OCI-M1 (cell line): Measurements from ENCODE around the gene LRMDA.

Source experiments
- DNase-seq: peaks from one replicate; lab custom pipeline; 2025; lab: John Stamatoyannopoulos, UW

The LRMDA gene

DNA sequence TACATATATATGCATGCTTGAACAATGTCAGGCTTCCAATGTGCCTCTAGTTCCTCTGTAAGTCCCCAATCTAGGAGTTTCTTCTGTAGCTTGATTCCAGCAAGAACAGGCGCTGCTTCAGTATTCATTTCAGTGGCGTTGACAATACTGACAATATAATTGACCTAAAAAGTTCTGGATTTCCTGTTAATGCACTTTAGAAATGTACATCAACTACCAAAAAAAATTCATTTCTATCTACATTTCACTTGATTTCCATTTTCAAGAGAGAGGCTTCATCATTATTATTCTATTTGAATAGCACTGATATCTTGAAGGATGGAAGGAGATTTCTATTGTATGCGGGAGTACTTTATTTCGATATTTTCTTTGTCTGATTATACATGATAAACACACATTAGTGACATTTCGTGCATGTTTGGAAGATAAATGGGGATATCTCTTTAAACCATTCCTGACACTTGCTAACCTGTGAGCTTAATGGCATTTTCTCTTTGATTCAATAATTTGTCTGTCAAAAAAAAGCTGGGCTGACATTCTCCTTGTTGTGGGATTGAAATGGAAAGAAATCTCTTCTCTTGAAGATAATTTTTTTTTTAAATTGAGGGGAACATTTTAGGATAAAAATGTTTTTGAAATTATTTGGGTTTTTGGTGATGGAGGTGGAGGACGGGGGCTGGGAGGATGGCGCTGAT lies 568.2 kb downstream of the LRMDA start:
- DNase-seq, result no peak

DNA sequence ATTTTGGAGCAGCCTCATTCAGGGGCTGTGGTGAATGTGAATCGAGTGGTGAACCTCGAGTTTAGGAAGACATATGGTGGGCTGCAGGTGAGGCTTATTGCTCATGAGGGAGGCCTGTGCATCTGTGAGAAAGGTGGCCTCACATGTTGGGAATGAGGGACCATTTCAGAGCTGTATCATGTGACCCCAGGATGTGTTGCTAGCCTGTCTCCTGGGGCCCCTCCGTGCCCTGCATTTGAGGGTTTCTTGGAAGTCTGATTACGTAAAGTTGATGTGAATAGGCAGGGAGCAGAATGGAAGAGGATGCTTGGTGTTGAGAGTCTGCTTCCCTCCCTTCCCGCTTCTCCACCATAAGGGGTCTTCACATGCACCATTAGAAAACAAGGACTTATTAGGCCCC lies 569.1 kb downstream of the LRMDA start:
- DNase-seq, result no peak

DNA sequence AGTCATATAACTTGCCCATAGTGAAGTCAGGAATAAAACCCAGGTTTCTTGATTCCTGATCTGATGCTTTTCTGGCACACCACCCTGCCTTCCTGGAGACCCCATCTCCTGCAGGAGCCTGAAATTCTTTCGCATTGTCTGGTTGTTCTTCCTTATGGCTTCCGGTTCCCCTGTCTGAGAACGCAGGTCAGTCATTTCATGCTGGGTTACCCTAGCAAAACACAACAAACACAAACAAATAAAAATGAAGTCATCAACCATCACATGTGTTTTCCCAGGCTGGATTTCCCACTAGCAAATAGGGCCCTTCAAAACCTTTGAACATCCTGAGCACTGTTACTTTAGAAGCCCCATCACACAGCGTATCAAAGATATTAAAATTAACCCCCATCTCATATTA lies 569.6 kb downstream of the LRMDA start:
- DNase-seq, result no peak

DNA sequence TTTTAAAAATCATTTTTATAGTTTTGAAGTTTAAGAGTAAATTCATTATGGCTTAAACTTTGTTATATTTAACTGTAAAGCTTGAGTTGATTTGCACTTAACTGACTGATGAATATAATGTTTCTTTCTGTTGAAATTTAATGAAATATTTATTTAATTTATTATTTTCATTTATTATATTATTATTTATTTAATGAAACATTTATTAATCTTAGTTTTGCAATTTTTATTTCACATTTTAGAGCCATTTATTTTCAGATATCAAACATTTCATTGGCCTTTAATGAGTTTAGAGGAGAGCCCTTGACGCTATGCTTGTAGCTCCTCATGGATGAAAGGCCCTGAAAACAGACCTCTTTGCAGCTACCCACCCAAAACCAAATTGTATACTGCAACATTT lies 570.0 kb downstream of the LRMDA start:
- no peak for DNase-seq

DNA sequence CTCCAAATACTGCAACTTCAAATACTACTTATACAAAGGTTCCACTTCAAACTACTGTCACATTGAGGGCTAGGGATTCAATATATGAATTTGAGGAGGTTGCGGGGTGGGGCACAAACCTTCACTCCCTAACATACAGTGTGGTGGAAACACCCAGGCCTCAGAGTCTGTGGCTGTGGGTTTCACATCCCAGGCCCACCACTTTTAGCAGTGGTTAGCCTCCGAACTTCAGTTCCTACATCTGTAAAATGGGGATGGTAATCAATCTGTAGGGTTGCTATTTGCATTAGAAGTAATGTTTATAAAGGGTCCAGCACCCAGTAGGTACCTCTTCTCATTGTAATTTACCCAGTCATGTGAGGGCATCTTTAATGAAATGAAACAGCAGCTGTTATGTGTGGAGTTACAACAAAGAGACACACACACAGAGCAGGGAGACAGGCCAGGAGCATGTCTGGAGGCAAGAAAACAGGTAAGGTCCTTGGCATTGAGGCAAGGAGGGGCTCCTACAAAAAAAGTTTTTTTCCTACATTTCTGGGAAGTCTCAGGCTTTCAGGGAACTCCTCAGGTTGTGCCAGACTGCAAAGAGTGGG lies 570.9 kb downstream of the LRMDA start:
- DNase-seq, result no peak

DNA sequence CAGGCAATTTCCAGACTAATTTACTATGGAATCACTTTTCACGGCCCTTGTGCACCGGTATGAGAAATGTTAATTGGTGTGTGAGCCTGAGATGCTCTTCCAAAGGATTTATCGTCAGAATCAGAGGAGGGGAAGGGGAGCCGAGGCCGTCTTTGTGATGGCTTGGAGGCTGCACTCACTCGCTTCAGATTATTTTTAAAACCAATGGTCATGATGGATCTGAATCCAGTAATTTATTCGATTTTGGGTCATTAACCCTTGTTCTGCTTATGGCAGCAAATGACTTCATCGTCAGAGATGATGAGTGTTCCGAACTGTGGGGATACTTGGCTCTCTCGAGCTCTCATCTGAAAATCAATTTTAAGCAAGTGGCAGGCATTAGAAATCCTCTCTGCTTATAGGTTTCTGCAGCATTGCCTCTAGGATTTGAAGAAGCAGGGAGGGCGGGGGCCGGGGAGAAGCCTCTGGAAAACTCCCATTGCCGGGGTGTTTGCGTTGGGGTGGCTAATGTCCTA lies 576.3 kb downstream of the LRMDA start:
- DNase-seq, result no peak

DNA sequence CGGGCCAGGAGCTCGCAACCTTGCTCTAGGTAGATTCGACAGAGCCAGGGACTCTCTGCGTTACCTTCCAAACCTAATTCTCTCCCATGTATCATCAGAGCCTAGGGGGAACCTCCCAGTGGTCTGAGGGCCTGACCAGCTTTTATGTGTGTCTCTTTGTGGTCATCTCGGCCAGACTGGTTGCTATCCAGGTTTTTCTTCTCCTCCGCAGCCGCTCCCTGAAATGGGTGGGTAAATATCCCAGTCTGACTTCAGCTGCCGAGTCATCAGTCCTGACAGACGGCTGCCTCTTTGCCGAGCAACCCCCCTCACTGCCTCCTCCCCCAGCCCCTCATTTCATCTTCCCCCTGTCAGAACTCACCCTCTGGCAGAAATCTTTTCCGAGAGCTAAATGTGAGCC lies 578.1 kb downstream of the LRMDA start:
- DNase-seq, result no peak

DNA sequence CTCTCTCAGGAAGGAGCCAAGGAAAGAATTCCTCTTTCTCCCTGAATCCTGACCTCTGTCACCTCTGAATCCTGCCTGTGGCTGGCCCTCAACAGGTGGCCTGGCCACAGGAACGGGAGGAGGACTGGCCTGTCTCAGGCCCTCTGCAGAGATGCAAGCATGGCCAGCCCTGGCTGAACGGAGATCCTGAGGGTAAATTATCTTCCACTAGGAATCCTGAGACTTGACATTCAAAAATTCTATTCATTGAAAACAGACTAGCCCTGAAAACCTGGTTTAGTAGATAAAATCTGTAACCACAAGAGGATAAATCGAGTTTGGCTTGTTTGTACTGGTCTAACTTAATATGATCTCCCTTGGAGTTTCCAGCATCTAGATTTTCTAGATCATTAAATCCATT lies 579.3 kb downstream of the LRMDA start:
- DNase-seq, result no peak

DNA sequence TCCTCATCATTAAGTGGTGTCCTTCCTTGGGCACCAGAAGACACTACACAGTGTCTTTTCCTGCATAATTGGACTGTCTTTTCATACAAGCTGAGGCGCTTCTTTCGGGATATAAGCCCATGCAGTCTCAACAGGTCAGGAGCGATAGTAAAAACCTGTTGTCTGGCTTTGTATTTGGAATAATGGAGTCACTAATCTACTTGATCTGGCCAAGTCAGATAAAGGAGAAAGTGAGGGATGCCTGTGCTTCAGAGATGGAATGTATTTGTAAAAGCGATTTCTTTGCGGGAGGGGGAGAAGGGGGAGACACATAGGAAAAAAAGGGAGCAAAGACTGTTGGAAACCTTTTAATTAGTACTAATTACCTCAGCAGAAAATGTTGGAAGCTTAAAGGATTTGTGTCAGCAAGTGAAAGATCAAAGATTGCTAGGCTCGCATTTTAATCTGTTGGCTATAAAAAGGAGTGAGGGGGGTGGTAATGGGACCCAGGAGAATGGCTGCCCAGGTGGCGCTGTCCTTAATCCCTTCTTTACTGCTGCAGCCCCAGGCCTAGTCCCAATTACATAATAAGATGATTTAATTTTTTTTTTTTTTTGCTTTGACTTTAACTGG lies 581.4 kb downstream of the LRMDA start:
- no peak for DNase-seq

DNA sequence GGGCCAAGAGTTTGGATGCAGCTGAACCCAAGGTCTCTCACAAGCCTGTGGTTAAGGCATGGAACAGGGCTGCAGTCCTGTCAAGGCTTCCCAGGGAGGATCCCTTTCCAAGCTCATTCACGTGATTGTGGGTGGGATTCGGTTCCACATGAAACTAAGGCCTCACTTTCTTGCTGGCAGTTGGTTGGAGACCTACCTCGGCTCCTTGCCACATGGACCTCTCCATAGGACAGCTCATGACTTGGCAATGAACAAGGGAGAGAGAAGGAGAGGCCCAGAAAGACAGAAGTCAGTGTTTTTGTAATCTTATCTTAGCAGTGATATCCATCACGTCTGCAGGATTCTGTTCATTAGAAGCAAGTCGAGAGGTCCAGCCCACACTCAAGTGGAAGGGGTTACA lies 583.8 kb downstream of the LRMDA start:
- no peak for DNase-seq

DNA sequence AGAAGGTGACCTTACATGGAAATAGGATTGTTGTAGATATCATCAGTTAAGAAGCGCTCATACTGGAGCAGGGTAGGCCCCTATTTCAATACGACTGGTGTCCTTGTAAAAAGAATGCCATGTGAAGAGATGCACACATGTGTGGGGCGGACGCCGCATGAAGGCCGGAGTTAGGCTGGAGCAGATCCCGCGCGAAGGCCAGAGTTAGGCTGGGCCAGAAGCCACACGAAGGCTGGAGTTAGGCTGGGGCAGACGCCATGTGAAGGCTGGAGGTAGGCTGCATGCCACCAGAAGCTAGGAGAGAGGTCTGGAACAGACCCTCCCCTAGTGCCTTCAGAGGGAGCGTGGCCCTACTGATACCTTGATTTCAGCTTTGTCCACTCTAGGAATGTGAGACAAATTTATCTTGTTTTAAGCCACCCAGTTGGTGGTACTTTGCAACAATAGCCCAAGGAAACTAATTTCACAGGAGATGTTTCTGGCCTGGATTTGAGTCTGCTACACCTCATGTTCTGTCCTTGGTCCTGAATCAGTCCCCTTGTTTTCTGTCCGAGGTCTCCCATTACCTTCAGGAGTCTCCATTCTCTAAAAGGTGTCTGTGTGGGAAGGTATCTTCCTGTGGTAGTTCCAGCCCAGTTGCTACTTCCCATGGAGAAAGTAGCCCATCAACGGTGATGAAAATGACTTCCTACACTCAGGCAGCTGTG lies 585.8 kb downstream of the LRMDA start:
- DNase-seq, result no peak

DNA sequence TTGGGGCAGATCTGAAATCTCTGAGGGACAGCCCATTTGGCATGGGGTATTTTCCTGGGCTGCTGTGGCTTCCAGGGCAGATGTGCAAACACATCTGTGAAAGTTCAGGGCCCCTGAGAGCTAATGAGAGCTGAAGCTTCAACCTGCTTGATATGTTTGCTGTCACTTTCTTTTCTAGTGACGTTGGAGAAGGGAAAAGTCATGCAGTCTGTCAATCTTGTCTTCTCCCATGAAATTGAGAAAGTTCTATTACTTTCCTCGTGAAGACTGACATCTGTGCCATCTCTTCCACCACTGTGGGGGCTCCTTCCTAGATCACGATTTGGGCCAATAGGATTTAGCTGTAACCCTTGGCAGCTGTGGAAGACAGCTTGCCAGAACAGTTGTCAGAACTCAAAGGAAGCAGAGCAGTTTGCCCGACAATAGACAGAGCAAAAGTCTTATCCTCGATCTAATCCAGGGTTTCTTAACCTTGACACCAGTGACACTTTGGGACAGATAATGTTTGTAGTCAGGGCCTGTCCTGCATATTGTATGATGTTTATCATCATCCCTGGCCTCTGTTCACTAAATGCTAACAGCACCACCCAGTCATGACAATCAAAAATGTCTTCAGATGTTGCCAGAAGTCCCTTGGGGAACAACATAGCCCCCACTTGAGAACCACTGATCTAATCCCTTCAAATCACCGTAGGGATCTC lies 586.5 kb downstream of the LRMDA start:
- DNase-seq, result no peak

DNA sequence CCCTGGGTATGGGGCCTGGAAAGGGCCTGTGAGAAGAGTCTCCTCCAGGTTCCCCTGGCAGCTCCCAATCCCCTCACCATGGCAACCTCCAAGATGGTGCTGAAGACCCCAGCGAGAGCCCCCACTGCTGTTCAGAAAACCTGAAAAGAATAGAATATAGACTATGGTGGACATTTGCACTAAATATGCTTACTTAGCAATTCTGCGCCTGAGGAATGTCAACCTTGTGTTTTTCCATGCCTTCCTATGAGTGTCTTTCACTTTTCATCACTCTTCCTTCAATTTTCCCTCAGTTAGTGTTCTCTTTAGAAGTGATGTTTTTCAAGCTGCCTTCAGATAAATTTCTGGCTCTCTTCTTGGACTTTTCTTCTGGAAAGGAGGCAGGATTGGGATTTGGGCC lies 589.2 kb downstream of the LRMDA start:
- DNase-seq, result no peak

DNA sequence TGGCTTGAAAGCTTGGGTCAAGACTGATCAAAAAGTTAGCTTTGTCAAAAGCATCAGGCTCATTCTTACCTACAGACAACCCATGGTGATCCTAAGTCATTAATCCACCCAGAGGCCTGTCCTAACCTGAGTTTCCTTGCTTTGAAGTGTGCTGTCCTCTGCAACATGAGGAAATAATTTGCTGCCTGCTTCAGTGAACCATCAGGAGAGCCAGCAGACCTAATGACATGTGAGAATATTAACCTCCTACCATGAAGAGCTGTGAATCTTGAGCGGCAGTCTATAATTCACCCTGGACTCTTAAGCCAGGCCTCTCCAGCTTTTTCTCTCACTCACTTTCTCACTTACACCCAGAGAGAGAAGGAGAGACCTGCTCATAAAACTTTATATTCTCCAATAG lies 590.0 kb downstream of the LRMDA start:
- DNase-seq, result no peak

DNA sequence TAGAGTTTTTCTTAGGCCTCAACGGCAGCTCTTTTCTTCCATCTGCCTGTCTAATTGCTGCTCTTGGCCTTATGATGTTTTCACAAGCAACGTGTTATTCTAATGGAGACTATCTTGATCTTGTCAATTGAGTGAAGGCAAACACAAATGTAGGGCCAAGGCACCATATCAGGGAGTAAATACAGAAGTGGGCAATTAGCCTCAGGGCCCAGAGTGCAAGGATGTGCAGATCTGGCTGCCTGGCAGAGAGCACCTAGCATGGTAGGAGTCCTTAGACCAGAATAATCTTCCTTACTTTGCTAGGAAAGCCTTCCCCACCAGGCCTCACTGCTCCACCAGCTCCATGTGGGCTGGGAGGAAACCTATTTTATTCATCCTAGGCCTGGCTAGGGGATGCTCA lies 590.9 kb downstream of the LRMDA start:
- DNase-seq, result no peak

DNA sequence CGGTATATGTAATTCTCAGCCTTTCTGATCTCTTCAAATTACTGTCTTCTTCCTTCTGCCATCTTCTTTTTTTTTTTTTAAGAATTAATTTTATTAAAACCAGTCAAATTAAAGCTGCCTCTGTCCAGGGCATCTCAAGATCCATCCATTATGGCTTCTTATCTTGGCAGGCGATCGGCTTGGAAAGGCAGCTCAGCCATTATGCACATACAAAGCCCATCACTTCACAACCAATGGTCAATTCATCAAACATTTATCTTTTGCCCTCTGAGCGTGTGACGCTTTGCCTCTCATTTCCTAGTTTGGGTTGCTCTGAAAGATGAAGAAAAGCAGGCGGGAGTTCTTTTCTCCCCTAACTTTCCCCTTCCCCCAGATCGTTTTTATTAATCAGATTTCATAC lies 591.6 kb downstream of the LRMDA start:
- no peak for DNase-seq

DNA sequence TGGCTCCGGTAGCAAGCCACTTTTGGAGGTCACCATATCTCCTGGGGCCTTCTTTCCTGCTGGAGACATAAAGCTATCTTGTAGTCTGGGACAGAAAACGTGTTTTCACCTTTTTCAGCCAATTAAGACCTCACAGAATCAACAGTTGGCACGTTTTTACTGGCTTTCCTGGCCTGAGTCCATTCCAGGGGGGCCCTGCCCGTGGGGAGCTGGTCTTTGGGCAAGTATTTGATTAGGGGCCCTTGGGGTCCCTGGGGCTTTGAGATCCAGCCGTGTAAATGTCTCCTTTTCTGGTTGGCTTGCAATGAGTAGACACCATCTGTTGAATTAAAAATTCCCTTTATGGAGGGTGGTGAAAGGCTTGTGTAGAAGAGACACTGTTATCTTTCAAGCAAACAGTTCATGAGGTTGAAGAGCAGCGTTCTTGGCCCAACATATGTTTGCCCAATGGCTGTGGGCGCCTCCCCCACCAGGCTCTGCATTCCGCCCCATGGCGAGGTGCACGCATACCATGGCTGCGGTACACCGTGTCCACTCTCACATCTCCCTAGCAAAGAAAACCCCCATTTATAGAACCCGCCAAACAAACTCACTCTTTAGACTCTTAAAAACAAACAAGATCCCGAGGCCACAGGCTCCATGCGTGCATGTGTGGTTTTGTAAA lies 593.2 kb downstream of the LRMDA start:
- no peak for DNase-seq

DNA sequence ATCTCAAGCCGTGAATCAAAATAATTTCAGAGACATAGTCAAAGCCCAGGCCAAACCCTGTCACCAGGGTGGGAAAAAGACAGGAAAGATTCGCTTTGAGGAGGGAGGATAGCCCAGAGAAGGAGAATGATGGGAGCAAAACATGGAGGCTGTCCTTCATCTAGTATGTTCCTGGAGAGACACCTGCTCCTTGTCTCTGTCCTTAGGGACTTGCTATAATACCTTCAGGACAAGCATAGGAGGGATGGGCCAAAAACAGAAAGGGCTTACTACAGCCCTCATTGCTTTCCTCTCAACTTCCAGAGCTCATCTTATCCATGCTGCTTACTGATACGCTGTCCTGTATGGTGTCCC lies 593.7 kb downstream of the LRMDA start:
- DNase-seq, result no peak

DNA sequence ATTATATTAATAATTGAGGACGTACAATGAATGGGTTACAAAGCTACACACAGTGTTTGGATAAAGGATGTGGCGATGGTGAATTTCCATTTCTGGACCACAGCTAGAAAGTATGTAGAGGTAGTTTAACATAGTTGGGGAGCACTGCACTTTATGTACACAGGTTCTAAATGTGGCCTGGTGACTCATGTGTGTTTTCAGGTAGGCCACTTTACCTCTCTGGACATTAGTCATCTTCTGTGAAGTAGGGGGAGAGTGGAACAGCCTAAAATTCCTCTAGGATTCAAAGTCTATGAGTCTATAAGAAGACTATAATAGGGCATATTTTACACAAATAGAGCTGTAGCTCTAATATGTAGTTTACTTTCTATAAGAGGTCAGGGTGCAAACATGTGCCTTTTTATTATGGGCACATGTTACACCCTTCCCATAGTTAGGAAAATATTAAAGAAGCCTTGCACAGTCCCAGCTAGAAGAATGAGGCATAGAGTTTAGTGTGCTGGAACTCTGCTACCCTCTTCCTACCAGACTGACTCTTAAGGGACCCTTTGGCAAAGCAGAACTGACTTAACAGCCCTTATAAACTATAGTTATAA lies 594.9 kb downstream of the LRMDA start:
- DNase-seq, result no peak

DNA sequence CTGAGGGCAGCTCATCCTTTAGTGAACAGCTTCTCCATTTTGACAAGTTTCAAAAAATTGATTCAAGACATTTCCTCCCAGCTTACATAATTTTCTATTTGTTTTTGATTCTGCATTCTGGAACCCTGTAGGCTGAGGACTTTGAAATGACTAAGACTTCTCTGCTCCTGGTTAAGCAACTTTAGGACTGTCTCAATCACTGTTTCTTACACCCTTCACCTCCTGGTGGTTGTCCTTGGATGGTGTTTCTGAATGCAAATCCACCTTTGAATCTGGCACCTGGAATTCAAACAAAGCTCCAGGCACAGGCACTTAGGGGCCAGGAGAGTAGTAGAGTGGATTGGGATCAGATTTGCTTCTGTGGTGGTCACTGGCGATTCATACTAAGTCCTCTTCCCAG lies 595.5 kb downstream of the LRMDA start:
- DNase-seq, result no peak

DNA sequence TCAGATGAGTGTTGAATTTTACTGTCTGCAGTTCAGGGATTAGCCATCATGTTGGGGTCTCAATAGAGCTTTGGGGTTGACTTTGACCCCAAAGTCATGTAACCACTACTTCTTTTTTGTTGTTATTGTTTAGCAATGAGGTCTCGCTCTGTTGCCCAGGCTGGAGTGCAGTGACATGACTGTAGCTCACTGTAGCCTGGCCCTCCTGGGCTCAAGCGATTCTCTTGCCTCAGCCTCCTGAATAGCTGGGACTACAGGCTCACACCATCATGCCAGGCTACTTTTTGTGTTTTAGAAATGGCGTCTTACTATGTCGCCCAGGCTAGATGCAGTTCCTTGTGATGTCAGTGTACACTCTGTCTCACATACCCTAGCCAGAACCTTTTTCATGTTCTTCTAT lies 598.4 kb downstream of the LRMDA start:
- DNase-seq, result no peak

DNA sequence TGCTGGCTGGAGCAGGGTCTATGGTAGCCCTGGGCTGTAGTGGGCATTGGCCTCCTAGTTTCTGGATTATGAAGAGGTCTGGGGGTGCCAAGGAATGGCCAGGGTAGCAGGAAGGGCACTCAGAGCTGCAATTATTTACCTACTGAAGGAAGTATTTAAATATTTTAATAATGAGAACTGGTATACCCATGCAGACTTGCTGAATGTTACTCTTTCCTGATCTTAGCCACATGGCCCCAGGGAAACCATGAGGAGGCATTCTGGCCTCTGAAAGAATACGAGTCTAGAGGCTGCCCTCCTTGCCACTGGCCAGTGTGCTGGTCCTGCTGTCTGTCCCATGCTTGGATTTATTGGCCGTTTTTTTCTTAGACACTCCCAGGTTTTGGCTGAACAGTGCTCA lies 599.7 kb downstream of the LRMDA start:
- no peak for DNase-seq
